ENCODE data around the gene ZSWIM4. TPM values are rescaled to one million over a fixed set of nuclear protein-coding genes. Genes with fewer than 3 reads are reported as not detected.

The ZSWIM4 gene
- total RNA-seq, 1 donor from 2014 or later: 10.6 TPM

- DNase-seq (no peak), ATAC-seq (no peak)
- no peak for TF ChIP-seq CTCF (IDR thresholded peaks at IDR 0.05)
Observed at GRCh38 chr19:13830741-13831536, 35.7 kb downstream of the ZSWIM4 start.

GRCh38 chr19:13831537-13832467, 36.6 kb downstream of the ZSWIM4 start:
- H3K27me3 ChIP-seq: no peaks in the 10 kb centered on the region
- H3K9me3 ChIP-seq: no peaks in the 10 kb centered on the region
- peaks cover 41% of the 10 kb centered on the region for H3K36me3 ChIP-seq
- no peak overlapping the region for H3K27ac ChIP-seq
- peaks cover 36% of the 10 kb centered on the region for H3K4me1 ChIP-seq
- no peak for TF ChIP-seq CTCF (IDR thresholded peaks at IDR 0.05)
- DNase-seq (no peak), ATAC-seq (no peak)
- intact Hi-C loops (cut with DNase I): loop anchor here (5.0 kb wide), 1 partner anchor 35 kb away; the partner anchor contains the start of gene ZSWIM4
- no peak overlapping the region for H3K4me3 ChIP-seq

More at GRCh38 chr19:13830741-13831536, 35.7 kb downstream of the ZSWIM4 start:
- H3K9me3 ChIP-seq: no peaks in the 10 kb centered on the region
- H3K4me3 ChIP-seq: no peak overlapping the region
- no peak overlapping the region for H3K27ac ChIP-seq
- intact Hi-C loops (cut with DNase I): loop anchor here (5.0 kb wide), 1 partner anchor 34 kb away; the partner anchor contains the start of gene ZSWIM4
- no peaks in the 10 kb centered on the region for H3K27me3 ChIP-seq
- H3K4me1 ChIP-seq: peaks cover 27% of the 10 kb centered on the region
- H3K36me3 ChIP-seq: peaks cover 32% of the 10 kb centered on the region

- peak; percentile 47 for TF ChIP-seq CTCF (IDR thresholded peaks at IDR 0.05)
- Histone ChIP-seq H3K4me3 (peak overlapping the region; percentile 14), H3K36me3 (peaks cover 48% of the 10 kb centered on the region), H3K4me1 (peaks cover 52% of the 10 kb centered on the region), H3K27me3 (no peaks in the 10 kb centered on the region), H3K27ac (peak overlapping the region; percentile 80), H3K9me3 (no peaks in the 10 kb centered on the region)
- peak; percentile 97 for DNase-seq
- peak; percentile 93 for ATAC-seq
- intact Hi-C loops (cut with DNase I): loop anchor here (5.0 kb wide), 1 partner anchor 36 kb away; the partner anchor contains the start of gene ZSWIM4
Observed at GRCh38 chr19:13833330-13834243, 38.3 kb downstream of the ZSWIM4 start.

- Histone ChIP-seq H3K4me1 (peaks cover 56% of the 10 kb centered on the region), H3K4me3 (peak overlapping the region; percentile 14), H3K9me3 (no peaks in the 10 kb centered on the region), H3K27me3 (no peaks in the 10 kb centered on the region), H3K27ac (peak overlapping the region; percentile 80), H3K36me3 (peaks cover 48% of the 10 kb centered on the region)
- no peak for DNase-seq
- intact Hi-C loops (cut with DNase I): loop anchor here (5.0 kb wide), 1 partner anchor 37 kb away; the partner anchor contains the start of gene ZSWIM4
- TF ChIP-seq CTCF (IDR thresholded peaks at IDR 0.05): no peak
- no peak for ATAC-seq
Observed at GRCh38 chr19:13834244-13835069, 39.2 kb downstream of the ZSWIM4 start.

Measured in upper lobe of right lung (tissue), 1 donor.